HG02938 (cell line): ENCODE measurements around the gene DPM2.

Experiments
- ATAC-seq: cut with Tn5 transposase; IDR thresholded peaks from one replicate; pipeline ENCODE4 v1.9.1; 2021; ENCODE audit warnings: mild to moderate bottlenecking, moderate library complexity; ENCODE audit not compliant: unreplicated experiment

DPM2 gene

DNA sequence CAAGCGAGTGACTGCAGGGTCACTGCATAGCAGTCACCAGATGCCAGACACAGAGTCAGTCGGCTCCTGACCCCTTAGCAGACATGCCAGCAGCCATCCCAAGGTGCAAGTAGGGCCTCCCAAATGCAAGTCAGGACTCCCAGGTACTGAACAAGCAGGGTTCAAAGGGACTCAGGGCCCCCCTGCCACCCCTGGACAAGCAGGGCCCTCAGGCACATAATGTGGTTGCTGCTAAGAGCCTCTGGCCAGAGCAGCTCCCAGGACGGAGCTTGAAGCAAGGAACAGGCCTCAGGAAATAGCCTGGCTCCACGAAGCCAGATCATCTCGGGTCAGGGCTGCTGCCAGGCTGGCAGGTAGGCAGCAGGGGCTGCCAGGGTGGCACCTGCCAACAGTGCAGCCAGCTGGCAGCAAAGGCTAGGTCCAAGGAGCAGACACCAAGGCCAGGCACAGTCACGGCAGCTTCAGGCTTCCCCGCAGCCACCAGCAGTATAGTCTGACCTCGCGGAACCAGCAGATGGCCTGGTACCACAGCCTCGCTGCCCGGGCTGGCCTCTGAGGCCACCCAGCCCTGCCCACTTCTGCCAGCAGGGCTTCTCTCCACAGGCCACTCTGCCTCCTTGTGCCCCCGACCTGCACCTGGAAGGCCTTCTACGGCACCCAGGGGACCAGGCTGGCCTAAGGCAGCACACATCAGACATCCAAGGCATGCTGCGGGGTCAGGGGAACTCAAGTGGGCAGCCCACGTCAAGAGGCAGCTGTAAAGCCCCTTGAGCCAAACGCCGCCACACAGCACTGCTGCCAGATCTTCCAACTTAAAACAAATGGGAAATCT, 35.7 kb upstream of the DPM2 start:
- ATAC-seq, result no peak

DNA sequence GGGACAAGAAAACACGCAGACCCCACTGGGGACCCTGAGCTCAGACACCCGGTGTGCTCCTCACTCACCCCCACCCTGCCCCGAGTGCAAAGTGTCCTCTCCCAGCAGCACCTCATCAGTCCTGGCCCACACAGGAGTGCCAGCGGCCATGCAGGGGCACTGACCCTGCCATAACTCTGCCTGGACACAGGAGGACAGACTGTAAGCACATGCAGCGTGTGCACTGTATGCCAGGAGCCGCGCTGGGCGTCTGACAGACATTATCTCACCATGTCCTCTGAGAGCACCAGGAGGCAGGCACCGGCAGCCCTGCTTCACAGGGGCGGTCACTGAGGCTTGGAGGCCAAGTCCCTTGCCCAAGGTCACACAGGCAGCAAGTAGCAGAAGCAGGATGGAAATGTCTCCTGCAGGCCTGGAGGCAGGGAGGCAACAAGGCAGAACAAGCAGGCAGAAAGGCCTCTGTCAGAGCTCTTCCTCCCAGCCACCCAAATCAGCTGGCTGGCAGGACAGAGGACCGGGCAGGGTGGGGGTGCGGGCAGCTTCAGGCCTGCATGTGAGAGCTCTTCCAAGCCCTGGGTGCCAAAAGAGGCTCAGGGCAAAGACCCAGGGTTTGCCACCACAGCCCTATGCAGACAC, 34.7 kb upstream of the DPM2 start:
- no peak for ATAC-seq

DNA sequence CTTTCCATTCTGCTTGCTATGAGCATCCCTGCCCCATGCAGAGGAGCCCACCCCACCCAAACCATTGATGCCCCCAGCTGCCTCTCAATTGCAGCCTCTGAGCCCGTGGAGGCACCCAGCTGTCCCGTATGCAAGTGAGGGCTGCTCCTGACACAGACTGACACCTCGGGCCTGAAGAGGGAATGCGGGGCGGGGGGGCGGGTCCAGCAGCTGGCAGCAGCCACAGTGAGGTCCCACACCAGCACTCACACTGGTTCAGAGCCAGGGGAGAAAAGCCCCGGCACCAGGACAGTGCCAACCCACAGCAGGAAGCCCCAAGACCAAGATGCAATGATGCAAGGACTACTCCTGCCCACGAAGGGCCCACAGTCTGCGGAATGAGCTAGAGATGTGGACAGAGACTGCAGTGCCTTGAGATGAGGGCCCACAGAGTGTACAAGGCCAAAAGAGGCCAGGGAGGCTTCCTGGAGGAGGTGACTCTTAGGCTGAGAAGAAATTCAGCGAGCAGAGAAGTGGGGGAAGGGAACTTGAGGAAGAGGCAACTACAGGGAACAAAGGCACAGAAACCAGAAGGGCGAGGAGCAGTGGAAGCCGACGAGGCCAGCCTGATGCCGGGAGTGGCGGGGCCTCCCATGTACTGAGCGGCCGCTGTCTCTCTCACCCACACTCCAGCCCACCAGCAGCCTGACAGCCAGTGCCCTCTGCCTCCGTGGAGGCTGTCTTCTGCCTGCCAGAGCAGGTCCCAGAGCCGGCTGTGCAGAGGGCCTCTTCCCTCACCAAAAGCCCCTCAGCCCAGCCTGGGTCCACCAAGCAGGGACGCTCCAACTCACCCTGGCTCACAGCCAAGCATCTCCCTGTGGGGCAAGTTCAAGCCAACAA, 33.9 kb upstream of the DPM2 start:
- ATAC-seq, result no peak

DNA sequence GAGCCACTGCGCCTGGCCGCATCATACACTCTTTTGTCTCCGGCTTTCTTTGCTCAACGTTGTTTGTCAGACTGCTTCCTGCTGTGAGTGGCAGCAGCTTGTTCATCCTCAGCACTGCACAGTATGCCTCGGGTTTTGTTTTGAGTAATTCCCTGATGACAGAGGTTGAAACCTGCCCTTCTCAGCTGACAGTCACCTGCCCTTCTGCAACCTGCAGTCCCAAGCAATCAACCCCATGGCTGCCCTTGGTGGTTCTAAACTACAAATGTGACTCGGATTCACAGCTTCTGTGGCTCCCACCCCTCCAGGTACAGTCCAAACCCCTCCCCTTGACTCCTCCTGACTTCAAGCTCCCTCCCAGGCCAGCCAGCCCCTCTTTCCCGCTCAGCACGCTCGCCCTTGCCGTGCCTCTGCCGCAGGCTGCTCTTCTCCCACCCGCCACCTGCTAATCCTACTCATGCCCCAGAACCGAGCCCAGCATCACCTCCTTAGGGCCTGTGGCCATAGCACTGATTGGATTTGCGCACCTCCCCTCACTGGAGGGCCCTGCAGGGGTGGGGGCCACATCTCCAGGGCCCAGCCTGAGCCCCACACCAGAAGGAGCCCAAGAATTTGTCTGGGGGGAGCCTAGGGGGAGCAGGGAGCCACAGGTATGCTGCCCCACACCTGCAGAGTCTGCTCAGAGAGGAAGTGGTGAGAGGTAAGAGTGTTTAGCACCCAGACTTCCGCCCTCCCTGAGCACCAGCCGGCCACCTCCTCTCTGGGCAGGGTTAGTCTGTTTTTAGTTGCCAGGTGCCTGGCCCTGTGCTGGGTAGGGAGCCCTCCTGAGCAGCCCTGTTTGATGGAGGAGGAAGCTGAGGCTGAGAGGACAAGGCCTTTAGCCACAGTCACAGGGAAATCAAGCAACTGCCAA, 33.0 kb upstream of the DPM2 start:
- ATAC-seq, result peak; percentile 66

DNA sequence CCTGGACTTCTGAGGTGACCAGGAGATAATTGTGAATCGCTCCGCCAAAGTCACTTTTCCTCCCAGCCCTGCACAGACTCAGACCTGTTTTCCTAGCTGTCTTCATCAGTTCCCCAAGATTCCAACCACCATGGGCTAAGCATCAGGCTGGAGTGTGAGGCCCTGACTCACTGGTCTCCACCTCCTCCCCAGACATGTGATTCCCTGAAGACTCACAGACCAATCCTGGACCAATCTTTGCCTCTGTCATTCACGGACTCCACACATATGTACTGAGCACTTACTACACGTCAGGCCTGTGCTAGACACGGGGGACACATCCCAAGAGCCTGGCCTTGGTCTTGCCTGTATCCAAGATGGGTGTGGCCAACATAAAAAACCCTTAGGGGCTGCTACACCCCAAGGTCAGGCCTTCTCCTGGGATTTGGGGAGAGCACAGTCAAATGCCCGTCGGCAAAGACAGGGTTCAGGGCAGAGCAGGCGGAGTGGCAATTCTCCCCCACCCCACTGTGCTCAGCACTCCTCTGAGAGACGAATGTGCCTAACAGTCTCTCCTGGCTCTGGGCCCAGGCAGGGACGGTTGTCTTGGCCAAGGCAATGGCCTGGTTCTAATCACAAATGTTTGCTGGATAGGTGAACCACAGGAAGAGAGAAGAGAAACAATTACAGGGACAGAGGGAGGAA, 31.2 kb upstream of the DPM2 start:
- ATAC-seq, result no peak

DNA sequence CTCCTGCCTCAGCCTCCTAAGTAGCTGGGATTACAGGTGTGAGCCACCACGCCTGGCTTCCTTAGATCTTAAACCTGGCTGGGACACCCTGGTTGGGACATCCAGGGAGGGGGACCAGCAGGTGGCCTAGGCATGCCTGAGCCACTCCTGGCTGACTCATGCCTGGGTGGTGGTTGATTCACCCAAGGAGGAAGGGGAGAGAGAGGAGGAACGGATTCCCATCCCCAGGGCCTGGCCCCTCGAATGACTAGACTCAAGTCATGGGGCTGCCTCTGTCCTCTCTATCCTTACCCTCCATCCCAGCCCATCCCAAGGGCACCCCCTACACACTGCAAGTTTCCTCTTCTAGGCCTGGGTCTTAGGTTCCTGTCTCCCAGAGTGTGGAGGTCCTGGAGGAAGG, 30.4 kb upstream of the DPM2 start:
- ATAC-seq, result no peak

DNA sequence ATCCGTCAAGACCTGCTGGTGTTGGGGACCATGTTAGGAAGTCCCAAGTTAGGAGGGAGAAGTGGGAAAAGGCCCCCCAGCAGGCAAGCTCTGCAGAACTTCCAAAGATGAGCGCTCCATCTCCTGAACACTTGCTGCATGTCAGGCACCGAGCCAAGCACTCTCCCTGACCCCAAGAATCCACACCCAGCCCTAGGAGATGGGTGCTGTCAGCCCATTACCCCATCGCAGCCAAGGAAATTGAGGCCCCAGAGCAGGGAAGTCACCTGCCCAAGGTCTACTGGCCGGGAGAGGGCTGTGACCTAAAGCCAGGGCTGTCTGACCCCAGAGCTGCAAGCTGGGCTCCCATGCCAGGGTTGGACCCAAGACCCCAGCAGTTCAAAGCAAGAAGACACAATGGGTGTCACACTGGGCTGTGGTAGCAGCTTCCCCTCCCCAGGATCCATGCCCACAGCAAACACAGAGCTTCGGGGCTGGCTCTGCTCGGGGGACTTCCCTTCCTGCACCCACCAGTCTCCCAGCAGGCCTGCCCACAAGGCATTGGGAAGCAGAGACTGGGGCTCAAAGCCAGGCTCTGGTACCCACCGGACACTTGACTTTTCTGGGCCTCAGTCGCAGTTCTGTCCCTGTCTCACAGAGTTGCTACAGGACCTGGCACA, 29.6 kb upstream of the DPM2 start:
- no peak for ATAC-seq

DNA sequence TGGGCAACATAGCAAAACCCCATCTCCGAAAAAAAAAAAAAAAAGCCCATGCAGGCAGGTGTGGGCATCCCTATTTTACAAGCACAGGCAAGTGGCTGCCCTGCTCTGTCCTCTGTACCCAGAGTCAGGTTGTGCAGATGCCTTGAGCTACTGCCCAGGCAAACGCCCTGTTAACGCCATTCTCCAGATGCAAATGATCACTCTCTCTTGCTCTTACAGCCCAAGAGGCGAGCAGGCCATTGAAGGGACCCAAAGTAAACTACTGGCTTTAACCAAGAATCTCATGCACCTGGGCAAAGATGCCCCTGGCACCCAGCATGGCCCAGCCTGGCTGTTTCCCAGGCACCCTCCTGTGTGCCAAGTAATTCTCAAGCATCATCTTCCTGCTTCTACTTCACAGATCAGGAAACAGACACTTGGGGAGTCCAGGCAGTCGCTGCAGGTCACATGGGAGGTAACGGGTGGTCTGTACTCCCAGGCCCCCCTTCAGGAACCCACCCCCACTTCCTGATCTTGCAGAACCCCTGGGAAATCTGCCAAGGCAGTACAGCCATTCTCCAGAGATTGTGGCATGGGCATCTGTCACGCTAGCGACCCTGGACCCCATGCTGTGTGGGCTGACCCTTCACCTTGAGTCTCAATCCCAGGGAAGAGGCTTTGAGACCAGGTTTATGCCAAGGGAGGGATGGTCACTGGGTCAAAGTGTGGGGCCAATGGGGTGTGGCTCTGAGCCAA, 28.9 kb upstream of the DPM2 start:
- ATAC-seq, result no peak

DNA sequence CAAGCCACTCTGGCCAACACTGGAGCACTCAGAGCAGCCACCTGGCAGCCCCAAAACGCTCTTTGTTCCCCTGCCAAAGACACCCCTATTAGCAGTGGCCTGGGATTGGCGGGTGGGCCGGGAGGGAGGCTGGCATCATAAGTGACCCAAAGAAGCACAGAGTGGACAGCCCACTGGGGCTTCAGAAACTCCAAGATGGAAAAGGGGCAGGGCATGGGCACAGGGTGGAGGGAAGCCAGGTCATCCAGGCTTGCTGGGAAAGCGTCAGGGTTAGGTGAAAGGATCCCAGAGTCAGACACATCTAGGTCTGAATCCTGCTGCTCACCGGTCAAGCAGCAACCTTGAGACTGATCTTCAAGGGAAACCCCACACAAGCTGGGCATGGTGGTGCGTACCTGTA, 28.3 kb upstream of the DPM2 start:
- ATAC-seq, result no peak

DNA sequence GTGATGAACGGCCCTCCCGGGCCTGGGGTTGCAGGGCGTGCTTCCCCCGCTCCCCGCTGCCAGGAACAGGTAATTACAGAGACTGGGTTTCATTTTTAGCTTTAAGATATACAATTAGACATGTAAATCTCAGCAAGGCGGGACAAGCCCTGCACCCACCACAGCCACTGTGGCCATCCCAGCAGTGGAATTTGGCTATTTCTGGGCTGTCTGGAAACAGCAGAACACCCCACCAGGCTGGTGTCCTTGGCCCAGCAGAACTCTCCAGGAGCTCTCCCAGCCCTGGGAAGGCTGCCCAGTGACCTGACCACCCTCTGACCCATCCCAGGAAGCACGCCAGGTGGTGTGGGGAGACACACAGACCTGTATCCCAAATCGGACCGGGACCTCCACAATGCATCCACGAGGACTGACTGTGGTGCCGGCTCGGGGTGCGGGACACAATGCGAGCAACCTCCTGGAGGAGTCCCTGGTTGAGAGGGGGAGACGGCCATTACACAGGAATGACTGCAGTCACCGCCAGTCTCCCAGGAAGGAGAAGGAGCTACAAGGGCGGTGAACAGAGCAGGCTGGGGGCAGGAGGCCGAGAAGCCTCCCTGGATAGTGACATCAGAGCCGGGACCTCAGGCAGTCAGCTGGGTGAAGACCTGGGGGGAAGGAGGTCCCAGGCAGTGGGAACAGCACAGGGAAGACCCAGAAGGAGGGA, 25.9 kb upstream of the DPM2 start:
- ATAC-seq, result no peak

DNA sequence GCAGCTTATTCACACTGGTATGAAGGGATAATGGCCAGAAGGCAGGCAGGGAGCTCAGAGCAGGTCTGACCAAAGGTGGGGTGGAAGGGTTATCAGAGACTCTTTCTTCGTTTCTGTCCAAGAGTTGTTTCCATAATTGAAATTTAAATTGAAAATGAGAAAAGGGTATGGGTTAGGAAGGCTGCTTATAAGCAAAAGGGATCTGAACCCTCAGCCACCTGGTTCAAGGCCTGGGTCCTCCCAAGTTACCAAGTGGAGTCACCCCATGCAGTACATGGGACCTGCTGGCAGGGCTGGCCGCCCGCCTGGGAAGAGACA, 25.3 kb upstream of the DPM2 start:
- no peak for ATAC-seq

DNA sequence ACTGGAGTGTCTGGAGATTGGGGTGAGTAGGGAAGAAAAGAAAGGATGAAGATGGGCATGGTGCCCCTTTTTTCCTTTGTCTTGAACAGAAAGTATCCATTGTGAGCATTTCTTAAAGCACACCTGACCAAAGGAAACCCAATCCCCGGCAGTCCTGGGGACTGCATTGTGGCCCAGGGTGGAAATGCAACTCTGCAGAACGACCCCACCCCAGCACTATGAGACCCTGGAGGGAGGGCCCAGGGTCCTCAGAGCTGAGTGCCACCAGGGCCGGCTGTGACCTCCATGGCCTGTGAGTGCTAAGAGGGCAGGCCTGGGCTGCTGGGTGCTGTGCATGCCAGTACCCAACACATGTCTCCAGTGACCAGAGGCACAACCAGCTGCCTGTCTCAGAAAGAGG, 24.6 kb upstream of the DPM2 start:
- no peak for ATAC-seq

DNA sequence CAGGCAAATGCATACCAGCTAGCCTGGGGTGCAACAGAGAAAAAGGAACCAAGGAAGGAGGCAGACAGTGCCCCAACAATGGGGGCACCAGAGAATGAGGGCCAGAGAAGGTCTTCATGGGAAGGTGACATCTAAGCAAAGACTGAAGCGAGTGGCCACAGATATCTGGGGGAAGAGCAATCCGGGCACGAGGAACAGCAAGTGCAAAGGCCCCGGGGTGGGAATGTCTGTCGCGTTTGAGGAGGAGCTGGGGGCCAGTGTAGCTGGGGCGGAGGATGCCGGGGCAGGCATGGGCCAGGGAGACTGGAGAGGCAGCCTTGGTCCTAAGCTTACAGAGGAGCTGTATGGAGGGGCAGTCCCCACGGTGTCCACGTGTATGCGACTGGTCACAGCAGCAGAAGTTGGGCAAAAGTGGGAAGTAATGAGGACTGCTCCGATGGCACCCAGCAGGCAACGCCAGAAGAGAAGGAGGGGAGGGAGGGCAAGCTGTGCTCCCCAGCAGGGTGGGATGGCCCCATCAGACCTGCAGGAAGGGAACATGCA, 24.0 kb upstream of the DPM2 start:
- no peak for ATAC-seq

DNA sequence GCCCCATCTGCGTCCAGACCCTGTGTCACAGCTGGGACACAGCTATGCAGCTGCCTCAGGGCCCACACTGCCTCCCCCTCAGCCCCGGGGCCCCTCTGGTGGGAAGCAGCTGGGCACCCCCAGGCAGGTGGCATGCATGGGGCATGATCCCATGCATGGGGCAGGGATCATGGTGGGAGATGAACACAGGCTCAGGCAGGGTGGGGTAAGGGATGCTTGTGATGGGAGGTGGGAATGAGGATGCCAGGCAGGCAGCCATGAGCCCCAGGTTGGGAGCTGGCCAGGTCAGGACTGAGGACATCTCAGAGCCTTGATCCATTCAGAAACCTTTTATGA, 23.5 kb upstream of the DPM2 start:
- no peak for ATAC-seq

DNA sequence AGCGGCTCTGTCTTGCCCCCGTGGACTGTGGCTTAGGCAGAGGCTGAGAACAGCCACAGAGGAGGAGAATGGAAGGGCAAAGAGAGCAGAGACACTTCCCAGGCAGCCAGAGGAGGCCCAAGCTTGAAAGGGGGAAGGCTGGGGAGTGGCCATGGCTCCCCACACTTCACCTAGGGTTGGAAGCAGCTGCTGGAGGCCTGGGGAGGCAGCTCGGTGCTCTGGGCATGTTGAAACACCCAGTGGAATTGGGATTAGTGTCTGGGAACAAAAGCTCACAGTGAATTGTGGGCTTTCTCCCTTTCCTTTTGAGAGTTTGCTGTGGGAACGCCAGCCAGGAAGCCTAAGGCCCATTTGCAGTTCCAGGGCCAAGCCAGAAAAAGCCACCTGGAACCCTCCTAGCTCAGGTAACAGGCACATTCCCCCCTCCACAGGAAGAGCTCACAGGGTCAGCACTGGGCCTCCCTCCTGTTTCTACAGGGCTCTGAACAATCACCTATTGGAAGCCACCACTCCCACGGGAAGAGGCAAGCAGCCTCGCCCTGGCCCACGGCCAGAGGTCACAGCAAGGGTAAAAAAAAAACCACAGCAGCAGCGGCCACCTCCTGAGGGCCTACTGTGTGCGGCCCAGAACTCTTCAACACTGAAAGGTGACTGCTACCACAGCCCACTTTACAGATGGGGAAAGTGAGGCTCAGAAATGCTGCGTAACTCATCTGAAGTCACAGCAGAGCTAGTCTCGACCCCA, 22.9 kb upstream of the DPM2 start:
- no peak for ATAC-seq

DNA sequence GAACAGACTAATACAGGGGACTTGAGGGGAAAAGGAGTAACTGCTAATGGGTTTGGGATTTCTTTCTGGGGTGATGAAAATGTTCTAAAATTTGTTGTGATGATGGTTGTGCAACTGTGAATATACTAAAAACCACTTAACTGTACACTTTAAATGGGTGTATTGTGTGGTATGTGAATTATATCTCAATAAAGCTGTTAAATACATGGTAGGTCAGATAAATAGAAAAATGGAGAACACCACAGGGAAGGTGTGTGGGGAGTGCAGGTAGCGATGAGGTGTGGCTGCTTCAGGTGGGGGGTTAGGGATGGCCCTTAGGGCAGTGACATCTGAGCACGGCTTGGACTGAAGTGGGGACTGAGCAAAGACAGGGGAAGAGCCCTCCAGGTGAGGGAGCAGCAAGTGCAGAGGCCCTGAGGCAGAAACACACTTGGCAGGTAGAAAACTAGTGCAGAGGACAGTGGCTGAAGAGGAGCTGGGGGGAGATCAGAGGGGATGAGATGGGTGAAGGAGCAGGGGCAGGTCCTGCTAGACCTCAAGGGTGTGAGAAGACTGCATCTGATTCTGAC, 22.3 kb upstream of the DPM2 start:
- no peak for ATAC-seq

DNA sequence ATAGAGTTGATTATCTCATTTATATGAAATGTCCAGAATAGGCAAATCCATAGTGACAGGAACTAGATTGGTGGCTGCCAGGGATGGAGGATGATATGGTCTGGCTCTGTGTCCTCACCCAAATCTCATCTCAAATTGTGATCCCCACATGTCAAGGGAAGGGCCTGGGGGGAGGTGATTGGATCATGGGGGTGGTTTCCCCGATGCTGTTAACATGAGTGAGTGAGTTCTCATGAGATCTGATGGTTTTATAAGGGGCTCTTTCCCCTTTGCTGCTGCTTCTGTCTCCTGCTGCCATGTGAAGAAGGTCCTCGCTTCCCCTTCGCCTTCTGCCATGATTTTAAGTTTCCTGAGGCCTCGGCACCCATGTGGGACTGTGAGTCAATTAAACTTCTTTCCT, 21.7 kb upstream of the DPM2 start:
- ATAC-seq, result no peak
